HEK293 (cell line): ENCODE results near the gene ABHD12B.

ENCODE experiments used
- CTCF ChIA-PET: fragments of 350-600 bp; formaldehyde crosslinking; extraction: SDS; loops from one replicate; lab custom pipeline; 2021; ENCODE audit warnings: antibody characterized with exemption; lab: Yijun Ruan, JAX
- POLR2A ChIA-PET: fragments of 300-600 bp; formaldehyde crosslinking; extraction: SDS; loops from one replicate; lab custom pipeline; 2020; ENCODE audit warnings: antibody characterized with exemption, inconsistent platforms; lab: Yijun Ruan, JAX
- H3K27ac ChIP-seq: fragments of 200-500 bp; sonication (Bioruptor generic); 2 replicates; pipeline ENCODE4 v1.5.1; 2014; ENCODE audit warnings: low read depth, low read length, control low read depth, inconsistent platforms; ENCODE audit errors: extremely low read depth
- H3K36me3 ChIP-seq, 2 experiments: fragments of 200-500 bp in 1 of 2; sonication (Bioruptor generic) in 1 of 2; 1 replicate in 1 of 2; 2 replicates in 1 of 2; pipeline ENCODE4 v1.5.1; 2014 to 2017; ENCODE audit warnings: inconsistent platforms in 2 of 2, low read length in 2 of 2; ENCODE audit not compliant: control insufficient read depth in 2 of 2, insufficient read depth in 1 of 2
- H3K4me1 ChIP-seq: fragments of 200-500 bp; sonication (Bioruptor generic); 2 replicates; pipeline ENCODE4 v1.5.1; 2014; ENCODE audit warnings: mild to moderate bottlenecking, low read length, inconsistent platforms; ENCODE audit not compliant: control insufficient read depth, insufficient read depth
- H3K4me3 ChIP-seq: 2 replicates; pipeline ENCODE4 v1.5.1; 2011; ENCODE audit warnings: low read depth, mild to moderate bottlenecking, control low read depth, low read length, moderate library complexity
- H3K9me3 ChIP-seq: fragments of 200-500 bp; sonication (Bioruptor generic); 2 replicates; pipeline ENCODE4 v1.5.1; 2014; ENCODE audit warnings: low read depth, low read length, inconsistent platforms; ENCODE audit not compliant: control insufficient read depth, insufficient read depth
- BCL11A ChIP-seq: fragments of 450-650 bp; formaldehyde crosslinking; IDR thresholded peaks from 2 replicates; pipeline ENCODE4 v1.5.1; 2016; ENCODE audit warnings: low read depth, missing biosample characterization, missing genetic modification characterization
- GLI4 ChIP-seq: fragments of 450-650 bp; formaldehyde crosslinking; IDR thresholded peaks from 2 replicates; pipeline ENCODE4 v1.5.1; 2016; ENCODE audit warnings: missing biosample characterization, missing genetic modification characterization
- GLIS2 ChIP-seq: fragments of 450-650 bp; formaldehyde crosslinking; IDR thresholded peaks from 2 replicates; pipeline ENCODE4 v1.5.1; 2016; ENCODE audit warnings: missing biosample characterization, missing genetic modification characterization
- IKZF3 ChIP-seq: fragments of 450-650 bp; IDR thresholded peaks from 2 replicates; pipeline ENCODE4 v1.5.0; 2018; ENCODE audit warnings: missing biosample characterization, mild to moderate bottlenecking, missing genetic modification characterization, moderate library complexity
- MZF1 ChIP-seq: fragments of 450-650 bp; formaldehyde crosslinking; IDR thresholded peaks from 2 replicates; pipeline ENCODE4 v1.5.1; 2017; ENCODE audit warnings: missing biosample characterization, missing genetic modification characterization, borderline replicate concordance
- YY2 ChIP-seq: fragments of 450-650 bp; formaldehyde crosslinking; IDR thresholded peaks from 2 replicates; pipeline ENCODE4 v1.5.1; 2016; ENCODE audit warnings: missing biosample characterization, missing genetic modification characterization
- ZBTB20 ChIP-seq: fragments of 450-650 bp; formaldehyde crosslinking; IDR thresholded peaks from 2 replicates; pipeline ENCODE4 v1.5.1; 2016; ENCODE audit warnings: missing biosample characterization, missing genetic modification characterization
- ZNF112 ChIP-seq: fragments of 450-650 bp; formaldehyde crosslinking; IDR thresholded peaks from 2 replicates; pipeline ENCODE4 v1.5.0; 2017; ENCODE audit warnings: missing biosample characterization, missing genetic modification characterization
- ZNF133 ChIP-seq: fragments of 450-650 bp; formaldehyde crosslinking; IDR thresholded peaks from 2 replicates; pipeline ENCODE4 v1.5.1; 2016; ENCODE audit warnings: missing biosample characterization, missing genetic modification characterization
- ZNF146 ChIP-seq: fragments of 450-650 bp; formaldehyde crosslinking; IDR thresholded peaks from 2 replicates; pipeline ENCODE4 v1.5.1; 2016; ENCODE audit warnings: missing biosample characterization, missing genetic modification characterization
- ZNF19 ChIP-seq: fragments of 450-650 bp; formaldehyde crosslinking; IDR thresholded peaks from 2 replicates; pipeline ENCODE4; 2016; ENCODE audit warnings: missing biosample characterization, missing genetic modification characterization, low read depth
- ZNF223 ChIP-seq: fragments of 450-650 bp; formaldehyde crosslinking; IDR thresholded peaks from 2 replicates; pipeline ENCODE4 v1.5.1; 2016; ENCODE audit warnings: missing biosample characterization, missing genetic modification characterization
- ZNF354C ChIP-seq: fragments of 450-650 bp; formaldehyde crosslinking; IDR thresholded peaks from 2 replicates; pipeline ENCODE4 v1.5.1; 2016; ENCODE audit warnings: missing biosample characterization, missing genetic modification characterization, low read depth, borderline replicate concordance
- ZNF394 ChIP-seq: fragments of 450-650 bp; formaldehyde crosslinking; IDR thresholded peaks from 2 replicates; pipeline ENCODE4 v1.5.1; 2016; ENCODE audit warnings: missing biosample characterization, missing genetic modification characterization, mild to moderate bottlenecking, moderate library complexity, borderline replicate concordance
- ZNF560 ChIP-seq: fragments of 450-650 bp; formaldehyde crosslinking; IDR thresholded peaks from 2 replicates; pipeline ENCODE4 v1.5.1; 2017; ENCODE audit warnings: missing biosample characterization, missing genetic modification characterization, borderline replicate concordance
- ZNF624 ChIP-seq: fragments of 450-650 bp; formaldehyde crosslinking; IDR thresholded peaks from 2 replicates; pipeline ENCODE4 v1.5.1; 2017; ENCODE audit warnings: missing biosample characterization, missing genetic modification characterization
- ZNF670 ChIP-seq: fragments of 450-650 bp; formaldehyde crosslinking; IDR thresholded peaks from 2 replicates; pipeline ENCODE4 v1.5.1; 2016; ENCODE audit warnings: missing biosample characterization, missing genetic modification characterization, low read depth
- ZNF707 ChIP-seq: fragments of 450-650 bp; formaldehyde crosslinking; IDR thresholded peaks from 2 replicates; pipeline ENCODE4 v1.5.1; 2016; ENCODE audit warnings: missing biosample characterization, missing genetic modification characterization
- ZNF76 ChIP-seq: fragments of 450-650 bp; formaldehyde crosslinking; IDR thresholded peaks from 2 replicates; pipeline ENCODE4; 2016; ENCODE audit warnings: low read depth, missing biosample characterization, missing genetic modification characterization, borderline replicate concordance
- ZSCAN16 ChIP-seq: fragments of 450-650 bp; formaldehyde crosslinking; IDR thresholded peaks from 2 replicates; pipeline ENCODE4 v1.5.1; 2016; ENCODE audit warnings: missing biosample characterization, missing genetic modification characterization
- TF ChIP-seq, protein P1 (sequence below): fragments of 450-650 bp; formaldehyde crosslinking; IDR thresholded peaks from 2 replicates; pipeline ENCODE4 v1.5.1; 2016; ENCODE audit warnings: missing biosample characterization, missing genetic modification characterization
- TF ChIP-seq, protein P2 (sequence below): fragments of 450-650 bp; formaldehyde crosslinking; conservative IDR thresholded peaks from 2 replicates; pipeline ENCODE4 v1.5.1; 2016; ENCODE audit warnings: low read depth, missing biosample characterization, missing genetic modification characterization
- TF ChIP-seq, protein P3 (sequence below): fragments of 450-650 bp; formaldehyde crosslinking; optimal IDR thresholded peaks from 2 replicates; pipeline ENCODE3; 2016; ENCODE audit warnings: missing biosample characterization, mild to moderate bottlenecking, missing genetic modification characterization
- TF ChIP-seq, protein P4 (sequence below): IDR thresholded peaks from 2 replicates; pipeline ENCODE4 v1.6.1; 2011; ENCODE audit warnings: mild to moderate bottlenecking, low read depth, low read length, borderline replicate concordance

The ABHD12B gene

DNA sequence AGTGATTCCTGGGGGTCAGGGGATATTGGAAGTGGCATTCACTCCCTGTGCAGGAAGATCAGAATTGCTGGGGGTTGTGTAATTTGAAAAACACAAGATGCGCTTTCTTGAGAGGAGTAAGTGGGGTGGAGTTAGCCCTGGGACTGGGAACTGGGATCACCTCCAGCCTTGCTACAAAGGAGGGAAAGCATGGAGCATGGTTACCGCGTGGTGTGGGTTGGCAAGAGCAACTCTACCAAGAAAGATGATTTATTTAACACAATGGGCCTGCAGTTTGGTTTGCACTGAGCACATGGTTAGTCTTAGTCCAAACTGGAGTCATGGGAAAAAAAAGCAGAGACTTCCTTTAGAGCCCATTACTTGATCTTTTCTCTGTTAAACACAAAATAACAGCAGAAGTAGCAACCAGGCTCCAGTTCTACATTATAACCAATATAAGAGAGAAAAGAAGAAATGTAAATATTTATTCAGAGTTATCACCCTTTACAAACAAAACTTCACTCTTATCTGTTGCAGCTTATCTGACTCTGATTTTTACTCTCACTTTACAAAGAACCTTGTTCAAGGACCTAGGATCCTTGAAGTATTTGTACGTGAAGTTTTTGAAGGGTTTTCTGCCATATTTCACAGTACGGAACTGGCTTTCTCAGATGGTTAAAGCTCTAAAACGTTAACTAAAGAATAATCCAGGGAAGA is 38.8 kb upstream of the ABHD12B start (continued):
- TF ChIP-seq ZNF112 (tag by site-specific recombination) = no peak
- TF ChIP-seq ZNF76 (tag by site-specific recombination) = no peak
- TF ChIP-seq BCL11A (tag by site-specific recombination) = no peak
- TF ChIP-seq, all 188 proteins: peak for 0

DNA sequence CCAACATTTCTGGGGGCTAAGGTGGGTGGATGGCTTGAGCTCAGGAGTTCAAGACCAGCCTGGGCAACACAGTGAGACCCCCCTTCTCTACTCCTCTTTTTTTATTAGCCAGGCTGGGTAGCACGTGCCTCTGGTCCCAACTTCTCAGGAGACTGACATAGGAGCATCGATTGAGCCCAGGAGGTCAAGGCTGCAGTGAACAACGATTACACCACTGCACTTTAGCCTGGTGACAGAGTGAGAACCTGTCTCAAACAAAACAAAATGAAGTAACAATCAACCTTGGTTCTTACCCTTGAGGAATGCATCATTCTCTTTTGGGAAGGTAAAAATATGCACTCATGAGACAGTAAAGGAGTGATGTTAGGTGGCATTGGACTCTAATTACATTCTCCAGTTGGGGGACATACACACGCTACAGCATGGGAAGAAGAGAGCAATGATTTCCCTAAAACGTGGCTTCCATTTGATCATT is 37.0 kb upstream of the ABHD12B start:
- Histone ChIP-seq H3K27ac (no peak overlapping the region), H3K36me3 (no peaks in the 10 kb centered on the region; a peak in 1 of 3 replicates), H3K9me3 (no peaks in the 10 kb centered on the region), H3K4me1 (peaks cover 10% of the 10 kb centered on the region), H3K4me3 (no peak overlapping the region)
- CTCF ChIA-PET = no interaction called here
- POLR2A ChIA-PET = no interaction called here
- TF ChIP-seq ZNF146 (no peak), ZNF394 (tag by site-specific recombination) (no peak), ZNF19 (tag by site-specific recombination) (no peak), ZNF133 (tag by site-specific recombination) (no peak), GLIS2 (no peak), ZNF223 (tag by site-specific recombination) (no peak), ZNF112 (tag by site-specific recombination) (no peak), ZSCAN16 (tag by site-specific recombination) (no peak), IKZF3 (no peak)
- TF ChIP-seq, protein P1, sequence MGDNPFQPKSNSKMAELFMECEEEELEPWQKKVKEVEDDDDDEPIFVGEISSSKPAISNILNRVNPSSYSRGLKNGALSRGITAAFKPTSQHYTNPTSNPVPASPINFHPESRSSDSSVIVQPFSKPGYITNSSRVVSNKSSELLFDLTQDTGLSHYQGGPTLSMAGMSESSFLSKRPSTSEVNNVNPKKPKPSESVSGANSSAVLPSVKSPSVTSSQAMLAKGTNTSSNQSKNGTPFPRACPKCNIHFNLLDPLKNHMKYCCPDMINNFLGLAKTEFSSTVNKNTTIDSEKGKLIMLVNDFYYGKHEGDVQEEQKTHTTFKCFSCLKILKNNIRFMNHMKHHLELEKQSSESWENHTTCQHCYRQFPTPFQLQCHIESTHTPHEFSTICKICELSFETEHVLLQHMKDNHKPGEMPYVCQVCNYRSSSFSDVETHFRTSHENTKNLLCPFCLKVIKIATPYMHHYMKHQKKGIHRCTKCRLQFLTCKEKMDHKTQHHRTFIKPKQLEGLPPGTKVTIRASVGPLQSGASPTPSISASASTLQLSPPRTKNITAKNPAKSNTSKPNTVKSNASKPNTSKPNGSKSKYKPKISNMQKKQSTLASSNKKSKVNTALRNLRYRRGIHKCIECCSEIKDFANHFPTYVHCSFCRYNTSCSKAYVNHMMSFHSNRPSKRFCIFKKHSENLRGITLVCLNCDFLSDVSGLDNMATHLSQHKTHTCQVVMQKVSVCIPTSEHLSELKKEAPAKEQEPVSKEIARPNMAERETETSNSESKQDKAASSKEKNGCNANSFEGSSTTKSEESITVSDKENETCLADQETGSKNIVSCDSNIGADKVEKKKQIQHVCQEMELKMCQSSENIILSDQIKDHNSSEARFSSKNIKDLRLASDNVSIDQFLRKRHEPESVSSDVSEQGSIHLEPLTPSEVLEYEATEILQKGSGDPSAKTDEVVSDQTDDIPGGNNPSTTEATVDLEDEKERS = no peak
- TF ChIP-seq, protein P2, sequence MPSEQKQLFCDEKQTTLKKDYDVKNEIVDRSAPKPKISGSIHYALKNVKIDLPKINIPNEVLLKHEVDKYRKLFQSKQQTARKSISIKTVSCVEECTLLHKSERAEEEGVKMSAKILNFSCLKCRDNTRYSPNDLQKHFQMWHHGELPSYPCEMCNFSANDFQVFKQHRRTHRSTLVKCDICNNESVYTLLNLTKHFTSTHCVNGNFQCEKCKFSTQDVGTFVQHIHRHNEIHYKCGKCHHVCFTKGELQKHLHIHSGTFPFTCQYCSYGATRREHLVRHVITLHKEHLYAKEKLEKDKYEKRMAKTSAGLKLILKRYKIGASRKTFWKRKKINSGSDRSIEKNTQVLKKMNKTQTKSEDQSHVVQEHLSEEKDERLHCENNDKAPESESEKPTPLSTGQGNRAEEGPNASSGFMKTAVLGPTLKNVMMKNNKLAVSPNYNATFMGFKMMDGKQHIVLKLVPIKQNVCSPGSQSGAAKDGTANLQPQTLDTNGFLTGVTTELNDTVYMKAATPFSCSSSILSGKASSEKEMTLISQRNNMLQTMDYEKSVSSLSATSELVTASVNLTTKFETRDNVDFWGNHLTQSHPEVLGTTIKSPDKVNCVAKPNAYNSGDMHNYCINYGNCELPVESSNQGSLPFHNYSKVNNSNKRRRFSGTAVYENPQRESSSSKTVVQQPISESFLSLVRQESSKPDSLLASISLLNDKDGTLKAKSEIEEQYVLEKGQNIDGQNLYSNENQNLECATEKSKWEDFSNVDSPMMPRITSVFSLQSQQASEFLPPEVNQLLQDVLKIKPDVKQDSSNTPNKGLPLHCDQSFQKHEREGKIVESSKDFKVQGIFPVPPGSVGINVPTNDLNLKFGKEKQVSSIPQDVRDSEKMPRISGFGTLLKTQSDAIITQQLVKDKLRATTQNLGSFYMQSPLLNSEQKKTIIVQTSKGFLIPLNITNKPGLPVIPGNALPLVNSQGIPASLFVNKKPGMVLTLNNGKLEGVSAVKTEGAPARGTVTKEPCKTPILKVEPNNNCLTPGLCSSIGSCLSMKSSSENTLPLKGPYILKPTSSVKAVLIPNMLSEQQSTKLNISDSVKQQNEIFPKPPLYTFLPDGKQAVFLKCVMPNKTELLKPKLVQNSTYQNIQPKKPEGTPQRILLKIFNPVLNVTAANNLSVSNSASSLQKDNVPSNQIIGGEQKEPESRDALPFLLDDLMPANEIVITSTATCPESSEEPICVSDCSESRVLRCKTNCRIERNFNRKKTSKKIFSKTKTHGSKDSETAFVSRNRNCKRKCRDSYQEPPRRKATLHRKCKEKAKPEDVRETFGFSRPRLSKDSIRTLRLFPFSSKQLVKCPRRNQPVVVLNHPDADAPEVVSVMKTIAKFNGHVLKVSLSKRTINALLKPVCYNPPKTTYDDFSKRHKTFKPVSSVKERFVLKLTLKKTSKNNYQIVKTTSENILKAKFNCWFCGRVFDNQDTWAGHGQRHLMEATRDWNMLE (tag by site-specific recombination) = no peak

DNA sequence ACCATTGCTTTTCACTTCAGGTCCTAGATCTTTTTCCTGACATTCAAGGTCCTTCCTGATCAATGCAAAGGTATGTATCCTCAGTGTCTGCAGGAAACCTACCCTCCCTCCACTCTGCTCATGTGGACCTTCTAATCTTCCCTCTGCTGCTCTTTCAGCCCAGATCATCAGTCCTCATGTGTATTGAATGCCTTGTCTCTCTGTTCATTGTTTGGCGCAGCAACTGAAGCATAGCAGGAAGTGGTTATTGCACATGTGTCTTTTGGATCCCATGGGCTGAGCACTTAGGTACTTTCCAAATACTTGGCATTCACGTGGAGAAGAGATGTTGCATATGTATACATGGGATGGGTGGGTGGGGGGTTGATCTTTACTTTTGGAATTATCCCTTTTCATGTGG is 36.6 kb upstream of the ABHD12B start:
- ChIA-PET POLR2A (no interaction called here), CTCF (no interaction called here)
- Histone ChIP-seq H3K9me3 (no peaks in the 10 kb centered on the region), H3K36me3 (no peaks in the 10 kb centered on the region; a peak in 1 of 3 replicates), H3K4me1 (peaks cover 10% of the 10 kb centered on the region), H3K4me3 (no peak overlapping the region), H3K27ac (no peak overlapping the region)
- no peak for TF ChIP-seq ZBTB20 (tag by site-specific recombination)
- no peak for TF ChIP-seq ZNF670 (tag by site-specific recombination)
- no peak for TF ChIP-seq YY2 (tag by site-specific recombination)
- no peak for TF ChIP-seq ZNF560 (tag by site-specific recombination)
- no peak for TF ChIP-seq ZNF624 (tag by site-specific recombination)
- TF ChIP-seq ZNF707 (tag by site-specific recombination) = no peak
- no peak for TF ChIP-seq GLI4 (tag by site-specific recombination)
- no peak for TF ChIP-seq MZF1 (tag by site-specific recombination)
- TF ChIP-seq, protein P3, sequence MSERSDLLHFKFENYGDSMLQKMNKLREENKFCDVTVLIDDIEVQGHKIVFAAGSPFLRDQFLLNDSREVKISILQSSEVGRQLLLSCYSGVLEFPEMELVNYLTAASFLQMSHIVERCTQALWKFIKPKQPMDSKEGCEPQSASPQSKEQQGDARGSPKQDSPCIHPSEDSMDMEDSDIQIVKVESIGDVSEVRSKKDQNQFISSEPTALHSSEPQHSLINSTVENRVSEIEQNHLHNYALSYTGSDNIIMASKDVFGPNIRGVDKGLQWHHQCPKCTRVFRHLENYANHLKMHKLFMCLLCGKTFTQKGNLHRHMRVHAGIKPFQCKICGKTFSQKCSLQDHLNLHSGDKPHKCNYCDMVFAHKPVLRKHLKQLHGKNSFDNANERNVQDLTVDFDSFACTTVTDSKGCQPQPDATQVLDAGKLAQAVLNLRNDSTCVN (tag by site-specific recombination) = no peak
- no peak for TF ChIP-seq ZNF354C (tag by site-specific recombination)
- TF ChIP-seq, protein P4, sequence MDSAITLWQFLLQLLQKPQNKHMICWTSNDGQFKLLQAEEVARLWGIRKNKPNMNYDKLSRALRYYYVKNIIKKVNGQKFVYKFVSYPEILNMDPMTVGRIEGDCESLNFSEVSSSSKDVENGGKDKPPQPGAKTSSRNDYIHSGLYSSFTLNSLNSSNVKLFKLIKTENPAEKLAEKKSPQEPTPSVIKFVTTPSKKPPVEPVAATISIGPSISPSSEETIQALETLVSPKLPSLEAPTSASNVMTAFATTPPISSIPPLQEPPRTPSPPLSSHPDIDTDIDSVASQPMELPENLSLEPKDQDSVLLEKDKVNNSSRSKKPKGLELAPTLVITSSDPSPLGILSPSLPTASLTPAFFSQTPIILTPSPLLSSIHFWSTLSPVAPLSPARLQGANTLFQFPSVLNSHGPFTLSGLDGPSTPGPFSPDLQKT = no peak
